Stimulated activated naive B cell treated with anti-CD40 and anti-IgM and Interleukin-4, amounts not matched to agents 10 μg/mL and 1 μg/mL and 100 μg/mL, for 72 hours (primary cell): ENCODE data around the gene FAM25A.

Experiments used
- ATAC-seq, 2 donors: fragments of 150-1000 bp; cut with Tn5 transposase; replicated peaks; 2 replicates each; pipeline ENCODE4 v1.10.0; 2021; ENCODE audit warnings: moderate library complexity in 1 of 2
- DNase-seq: peaks from one replicate; pipeline ENCODE4 v3.0.0; 2021
- H3K27ac Mint-ChIP-seq: one replicate; pipeline ENCODE4 v1.8.0; 2022; ENCODE audit warnings: mild to moderate bottlenecking, mixed read lengths
- H3K27me3 Mint-ChIP-seq, 2 donors: one replicate each; pipeline ENCODE4 v1.8.0; 2022; ENCODE audit warnings: mixed read lengths in 2 of 2
- H3K36me3 Mint-ChIP-seq, 2 donors: one replicate each; pipeline ENCODE4 v1.8.0; 2022; ENCODE audit warnings: mixed read lengths in 2 of 2, mild to moderate bottlenecking in 1 of 2
- H3K4me1 Mint-ChIP-seq, 2 donors: one replicate each; pipeline ENCODE4 v1.8.0; 2022; ENCODE audit warnings: mixed read lengths in 2 of 2, mild to moderate bottlenecking in 1 of 2
- H3K4me3 Mint-ChIP-seq, 2 donors: one replicate each; pipeline ENCODE4 v1.8.0; 2022; ENCODE audit warnings: mild to moderate bottlenecking in 2 of 2, mixed read lengths in 2 of 2, moderate library complexity in 1 of 2
- H3K9me3 Mint-ChIP-seq, 2 donors: one replicate each; pipeline ENCODE4 v1.8.0; 2022; ENCODE audit warnings: mixed read lengths in 2 of 2, mild to moderate bottlenecking in 1 of 2

The FAM25A gene

GRCh38 chr10:87060280-87060928 is 40.3 kb downstream of the FAM25A start:
- Mint-ChIP-seq H3K27ac (no peak overlapping the region), H3K4me3 (no peak overlapping the region), H3K27me3 (no peaks in the 10 kb centered on the region), H3K9me3 (no peaks in the 10 kb centered on the region), H3K36me3 (peaks cover 40 to 41% of the 10 kb centered on the region in 2 donors), H3K4me1 (no peaks in the 10 kb centered on the region)
- DNase-seq (no peak), ATAC-seq (no peak)

GRCh38 chr10:87064651-87065050 is 44.6 kb downstream of the FAM25A start:
- Mint-ChIP-seq H3K4me1 (no peaks in the 10 kb centered on the region), H3K27me3 (no peaks in the 10 kb centered on the region), H3K27ac (no peak overlapping the region), H3K4me3 (no peak overlapping the region), H3K9me3 (no peaks in the 10 kb centered on the region), H3K36me3 (peaks cover 44 to 53% of the 10 kb centered on the region in 2 donors)
- DNase-seq (no peak), ATAC-seq (no peak)

GRCh38 chr10:87066178-87066577 is 46.1 kb downstream of the FAM25A start:
- H3K27ac Mint-ChIP-seq = no peak overlapping the region
- ATAC-seq = no peak
- H3K4me1 Mint-ChIP-seq = no peaks in the 10 kb centered on the region
- H3K36me3 Mint-ChIP-seq = peaks cover 43 to 48% of the 10 kb centered on the region in 2 donors
- H3K4me3 Mint-ChIP-seq = no peak overlapping the region
- no peaks in the 10 kb centered on the region for H3K27me3 Mint-ChIP-seq
- no peak for DNase-seq
- no peaks in the 10 kb centered on the region for H3K9me3 Mint-ChIP-seq

GRCh38 chr10:87066865-87067264 is 46.8 kb downstream of the FAM25A start:
- peak overlapping the region; percentile 56 for H3K27ac Mint-ChIP-seq
- ATAC-seq (no peak), DNase-seq (no peak)
- peaks cover 0 to 5% of the 10 kb centered on the region in 2 donors for H3K4me1 Mint-ChIP-seq
- no peak overlapping the region for H3K4me3 Mint-ChIP-seq
- H3K27me3 Mint-ChIP-seq = no peaks in the 10 kb centered on the region
- H3K36me3 Mint-ChIP-seq = peaks cover 43 to 54% of the 10 kb centered on the region in 2 donors
- no peaks in the 10 kb centered on the region for H3K9me3 Mint-ChIP-seq

GRCh38 chr10:87068281-87068680 is 48.2 kb downstream of the FAM25A start:
- no peak overlapping the region for H3K27ac Mint-ChIP-seq
- H3K9me3 Mint-ChIP-seq = no peaks in the 10 kb centered on the region
- peaks cover 0 to 6% of the 10 kb centered on the region in 2 donors for H3K4me1 Mint-ChIP-seq
- H3K4me3 Mint-ChIP-seq = no peak overlapping the region
- ATAC-seq (no peak), DNase-seq (no peak)
- peaks cover 44 to 58% of the 10 kb centered on the region in 2 donors for H3K36me3 Mint-ChIP-seq
- H3K27me3 Mint-ChIP-seq = no peaks in the 10 kb centered on the region

GRCh38 chr10:87072449-87072848 is 52.4 kb downstream of the FAM25A start:
- Mint-ChIP-seq H3K4me1 (peaks cover under 1 to 6% of the 10 kb centered on the region in 2 donors), H3K36me3 (peaks cover 22 to 28% of the 10 kb centered on the region in 2 donors), H3K4me3 (no peak overlapping the region), H3K9me3 (no peaks in the 10 kb centered on the region), H3K27me3 (no peaks in the 10 kb centered on the region), H3K27ac (no peak overlapping the region)
- DNase-seq (no peak), ATAC-seq (no peak)
